GM18519 (cell line): ENCODE measurements around the gene GDPD4.
"Not testable (repeated sequence)": the region's sequence is repeated elsewhere in the genome, so short reads cannot be mapped to it uniquely, and the experiment has no call there.

Experiments used
- ATAC-seq: cut with Tn5 transposase; IDR thresholded peaks from one replicate; pipeline ENCODE4 v1.9.1; 2021; ENCODE audit warnings: mild to moderate bottlenecking, moderate library complexity; ENCODE audit not compliant: unreplicated experiment, low FRiP score

Gene GDPD4

DNA sequence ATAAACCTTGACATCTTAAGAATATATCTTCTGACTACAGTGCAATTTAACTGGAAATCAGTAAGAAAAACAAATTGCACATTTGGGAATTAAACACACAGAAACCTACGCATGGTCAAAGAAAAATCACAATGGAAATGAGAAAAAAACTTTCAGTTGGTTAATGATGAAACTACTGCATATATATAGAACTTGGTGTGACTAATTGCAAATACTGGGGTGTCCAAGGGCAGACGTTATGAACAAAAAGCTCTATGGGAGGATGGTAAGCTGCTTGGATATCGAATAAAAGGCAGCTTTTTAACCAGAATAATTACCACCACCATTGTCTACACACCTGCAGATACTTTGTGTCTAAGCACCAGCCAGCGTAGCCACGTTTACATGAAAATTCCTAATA is 791 bp downstream of the GDPD4 start:
- no peak for ATAC-seq

DNA sequence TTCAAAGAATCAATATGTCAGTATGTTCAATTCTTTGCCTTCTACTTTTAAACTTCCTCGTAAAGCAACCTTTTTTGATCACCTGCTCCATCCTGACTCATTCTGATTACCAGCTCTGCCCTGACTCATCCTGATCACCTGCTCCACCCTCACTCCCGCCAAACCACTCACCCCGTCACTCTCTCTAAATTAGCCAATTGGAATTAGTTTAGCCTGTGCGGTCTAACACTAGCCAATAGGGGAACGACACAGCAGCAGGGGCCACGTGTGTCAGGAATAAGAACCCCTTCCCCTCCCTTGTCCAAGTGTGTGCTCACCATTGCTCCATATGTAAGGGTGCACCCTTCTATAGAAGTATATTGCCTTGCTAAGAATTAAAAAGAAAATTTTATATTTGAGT is 1.5 kb downstream of the GDPD4 start:
- ATAC-seq = not testable (repeated sequence)

DNA sequence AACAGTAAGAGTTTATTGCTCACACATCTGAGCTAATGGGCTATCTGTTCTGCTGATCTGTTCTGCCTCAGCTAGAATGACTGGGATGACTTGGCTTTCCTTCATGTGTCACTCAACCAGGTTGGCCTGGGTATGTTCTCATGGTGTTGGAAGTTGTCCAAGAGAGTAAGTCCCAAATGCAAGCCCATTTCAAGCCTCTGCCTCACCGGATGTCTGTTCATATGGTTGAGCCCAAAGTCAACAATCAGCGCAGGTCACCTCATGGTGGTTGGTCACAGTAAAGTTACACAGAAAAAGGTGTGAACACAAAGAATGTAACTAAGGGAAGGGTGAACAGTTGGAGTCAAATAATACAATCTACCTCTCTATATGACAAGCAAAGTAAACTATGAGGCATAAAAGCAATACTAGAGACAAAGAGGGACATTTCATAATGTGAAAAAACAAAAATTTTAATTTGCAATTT is 1.9 kb downstream of the GDPD4 start:
- no peak for ATAC-seq

DNA sequence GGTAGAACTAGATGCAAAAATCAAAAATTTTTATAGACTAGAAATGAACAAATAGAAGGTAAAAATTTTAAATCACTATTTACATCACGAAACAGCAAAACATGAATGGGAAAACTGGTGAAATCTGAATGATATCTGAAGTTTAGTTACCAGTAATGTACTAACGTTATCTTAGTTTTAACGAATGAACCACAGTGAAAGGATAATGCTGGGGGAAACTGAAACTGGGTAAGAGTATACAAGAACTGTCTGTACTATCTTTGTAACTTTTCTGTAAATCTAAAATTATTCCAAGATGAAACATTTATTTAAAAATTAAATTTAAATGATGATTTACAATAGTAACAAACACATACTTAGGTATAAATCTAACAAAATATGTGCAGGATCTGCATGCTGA is 7.4 kb downstream of the GDPD4 start:
- ATAC-seq = no peak

DNA sequence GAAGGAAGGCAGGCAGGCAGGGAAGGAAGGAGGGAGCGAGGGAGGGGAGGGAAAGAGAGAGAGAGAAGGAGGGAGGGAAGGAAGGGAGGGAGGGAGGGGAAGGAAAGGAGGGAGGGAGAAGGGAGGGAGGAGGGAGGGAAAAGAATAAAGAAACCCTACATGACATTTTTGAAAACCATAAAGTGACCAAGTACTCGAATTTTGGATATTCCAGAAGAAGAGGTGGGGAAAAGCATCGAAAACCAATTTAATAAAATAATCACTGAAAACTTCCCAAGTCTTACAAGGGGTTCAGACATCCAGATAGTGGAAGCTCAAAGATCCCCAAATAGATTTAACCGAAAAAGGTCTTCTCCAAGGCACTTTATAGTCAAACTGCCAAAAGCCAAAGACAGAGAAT is 11.7 kb downstream of the GDPD4 start:
- no peak for ATAC-seq

DNA sequence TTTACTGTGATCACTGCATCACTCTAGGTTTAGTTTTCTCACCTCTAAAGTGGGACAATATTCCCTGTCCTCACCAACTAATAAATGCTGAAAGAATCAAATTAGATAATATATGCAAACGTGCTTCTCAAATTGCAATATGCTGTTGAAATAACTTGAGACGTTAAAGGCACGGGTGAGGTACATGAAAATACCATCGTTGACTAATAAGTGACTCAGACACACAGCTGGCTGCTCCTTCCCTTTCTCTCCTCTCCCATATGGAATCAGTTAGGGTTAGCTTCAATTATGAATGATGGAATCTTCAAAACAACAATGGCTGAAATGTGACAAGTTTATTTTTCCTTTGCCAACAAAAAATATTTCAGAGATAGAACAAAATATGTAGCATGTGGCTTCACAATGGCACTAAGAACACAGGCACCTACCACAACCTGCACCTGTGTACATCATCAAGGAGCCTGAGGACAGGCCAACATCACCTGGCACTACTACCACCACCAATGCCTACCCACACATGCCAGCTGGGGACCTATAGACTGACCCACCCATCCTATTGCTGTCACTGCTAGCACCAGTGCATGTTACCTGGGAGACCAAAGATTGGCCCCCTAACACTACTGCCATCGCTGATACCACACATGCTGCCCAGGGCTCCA is 13.7 kb downstream of the GDPD4 start:
- ATAC-seq = no peak

DNA sequence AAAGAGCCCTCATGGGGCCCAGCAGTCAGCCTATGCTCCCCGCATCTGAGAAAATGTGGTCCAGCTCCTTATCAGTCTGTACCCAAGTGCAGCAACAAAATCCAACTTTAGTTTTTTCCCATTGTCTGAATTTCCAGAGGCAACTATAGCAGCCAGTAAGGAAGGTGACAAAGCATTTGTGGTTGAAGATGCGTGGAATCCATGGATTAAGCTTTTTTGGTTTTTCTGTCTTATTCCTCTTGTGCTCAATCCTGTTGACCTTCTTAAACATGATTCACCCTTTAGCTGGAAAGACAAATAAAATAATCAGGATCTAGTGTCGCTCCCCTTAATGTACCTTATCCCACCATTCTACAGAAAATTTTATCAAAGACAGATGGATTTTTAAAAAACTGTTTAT is 14.3 kb downstream of the GDPD4 start:
- no peak for ATAC-seq

DNA sequence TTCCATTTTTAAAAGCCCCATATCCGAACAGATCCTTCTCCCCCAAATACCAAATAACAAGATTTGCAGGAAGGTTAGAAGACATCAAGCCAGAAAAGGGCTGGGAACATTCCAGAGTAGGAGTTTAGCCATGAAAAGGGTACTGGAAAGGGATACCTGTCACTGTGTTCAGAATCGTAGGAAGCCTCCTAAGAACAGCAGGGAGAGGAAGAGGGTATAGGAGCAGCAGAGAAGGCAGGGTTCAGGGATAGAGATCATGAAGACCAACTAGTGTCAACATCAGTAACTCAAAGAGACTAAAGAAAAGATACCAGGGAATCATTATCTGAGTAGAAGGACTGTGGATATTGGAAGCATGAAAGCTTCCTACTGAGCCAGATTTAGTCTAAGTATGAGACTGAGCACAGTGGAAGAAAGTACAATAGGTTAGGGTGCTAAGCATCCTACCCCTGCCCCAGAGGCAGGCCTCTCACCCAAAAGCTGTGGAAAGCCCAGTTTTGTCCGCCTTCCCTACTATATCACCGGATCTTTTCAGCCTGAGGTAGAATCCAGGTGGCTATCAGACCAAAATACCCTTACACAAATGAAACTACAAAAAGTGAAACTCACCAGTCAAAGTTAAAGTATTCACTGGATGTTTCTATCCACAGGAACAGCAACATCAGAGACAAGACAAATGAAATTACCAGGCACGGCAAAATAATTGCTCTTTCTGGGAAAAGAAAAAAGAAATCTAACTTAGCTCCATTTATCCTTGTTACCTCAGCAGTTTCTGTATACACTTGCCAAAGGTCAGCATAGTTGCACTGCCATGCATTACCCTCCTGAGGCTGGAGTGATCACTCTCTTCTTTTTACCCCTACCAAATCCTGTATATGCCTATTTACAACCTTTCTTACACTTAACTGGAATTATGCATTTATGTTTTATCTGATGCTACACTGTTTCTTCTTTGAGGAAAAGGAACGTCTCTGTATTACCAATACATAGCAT is 16.7 kb downstream of the GDPD4 start:
- no peak for ATAC-seq

DNA sequence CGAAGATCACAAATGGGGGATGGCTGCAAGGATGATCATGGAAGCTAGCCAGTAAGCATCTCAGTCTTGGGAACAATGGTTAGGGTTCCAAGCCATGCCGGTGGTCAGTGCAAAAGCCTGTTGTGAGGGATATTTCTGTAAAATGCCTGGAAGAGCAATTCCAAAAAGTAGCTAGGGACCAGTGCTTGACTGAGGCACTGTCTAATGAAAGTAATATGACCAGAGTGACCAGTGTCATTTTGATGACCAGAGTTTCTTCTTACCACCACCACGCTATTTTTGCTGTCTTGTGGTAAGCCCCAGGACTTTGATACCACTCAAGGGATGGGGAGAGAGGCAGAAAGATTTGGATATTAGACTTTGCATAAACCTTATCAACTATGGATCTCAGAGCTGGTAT is 18.4 kb downstream of the GDPD4 start:
- no peak for ATAC-seq

DNA sequence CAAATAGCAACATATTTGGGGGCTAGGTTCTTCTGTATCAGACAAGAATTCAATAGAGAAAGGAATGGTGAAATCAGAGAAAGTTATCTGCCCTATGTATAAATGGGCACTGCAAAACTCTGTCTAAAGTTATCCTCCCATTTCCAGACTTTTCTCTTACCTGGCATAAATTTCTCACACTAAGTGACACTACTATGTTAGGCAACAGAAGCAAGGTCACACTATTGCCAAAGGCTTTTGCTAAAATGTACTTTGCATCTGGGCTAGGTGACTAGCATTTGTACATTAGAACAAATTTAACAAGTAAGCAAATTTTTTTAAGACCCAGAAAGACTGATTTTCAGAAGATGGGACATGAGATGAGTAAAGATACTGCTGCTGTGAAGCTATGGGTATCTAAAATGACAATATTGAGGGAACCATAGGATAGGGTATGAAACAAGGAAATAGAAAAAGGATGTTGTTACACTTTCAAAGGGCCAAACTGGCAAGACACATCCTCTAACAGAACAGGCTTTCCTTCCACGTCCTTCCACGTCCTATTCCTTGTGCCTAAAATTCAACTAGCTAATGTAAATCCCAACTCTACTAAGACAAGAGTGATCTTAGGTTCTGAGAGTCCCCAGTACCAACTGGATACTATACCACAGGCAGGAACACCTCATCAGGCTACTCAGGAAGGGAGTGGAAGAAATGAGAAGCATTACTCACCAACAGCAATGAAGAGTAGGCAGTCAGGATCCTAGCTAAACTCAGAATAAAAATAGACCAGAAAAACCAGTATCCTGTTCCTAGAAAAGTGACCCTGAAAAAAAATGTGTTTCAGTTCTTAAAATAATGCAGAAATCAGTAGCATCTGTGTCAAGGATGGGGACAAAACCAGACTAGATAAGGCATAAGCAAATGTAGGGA is 22.6 kb downstream of the GDPD4 start:
- no peak for ATAC-seq

DNA sequence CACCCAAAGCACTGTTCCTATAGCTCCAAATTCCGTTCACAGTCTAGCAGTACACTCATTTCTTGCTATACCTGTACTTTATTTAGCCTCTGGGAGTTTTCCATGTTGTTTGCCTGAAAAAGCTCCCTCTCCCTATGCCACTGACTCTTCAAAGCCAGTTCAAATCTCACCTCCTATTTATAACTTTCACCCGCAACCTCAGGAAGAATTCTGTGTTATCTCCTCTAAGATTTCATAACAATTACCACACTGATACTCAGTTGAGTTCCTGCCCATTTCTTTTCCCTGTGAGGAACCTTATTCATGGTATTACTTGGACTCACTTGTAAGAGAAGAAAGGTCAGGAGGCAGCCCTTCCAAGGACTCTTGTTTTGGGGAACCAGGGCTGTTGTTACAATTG is 25.2 kb downstream of the GDPD4 start:
- no peak for ATAC-seq

DNA sequence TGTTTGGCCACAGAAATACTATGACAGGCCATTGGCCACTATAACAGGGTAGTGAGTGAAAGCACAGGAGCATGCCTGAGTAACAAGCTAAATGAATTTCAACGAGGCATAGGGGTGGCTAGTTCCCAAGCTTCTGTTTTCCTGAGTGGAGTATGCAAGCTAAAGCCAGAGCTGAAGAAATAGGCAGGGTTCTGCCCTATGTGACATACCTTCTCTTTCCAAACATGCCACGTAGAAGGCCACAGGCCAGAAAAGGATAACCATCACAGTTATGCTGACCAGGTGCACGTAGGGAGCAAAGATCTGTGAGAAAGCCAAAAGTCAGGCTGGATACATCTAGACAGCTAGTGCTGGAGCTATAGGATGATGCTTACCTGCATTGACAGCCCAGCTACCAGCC is 30.6 kb downstream of the GDPD4 start:
- ATAC-seq = no peak

DNA sequence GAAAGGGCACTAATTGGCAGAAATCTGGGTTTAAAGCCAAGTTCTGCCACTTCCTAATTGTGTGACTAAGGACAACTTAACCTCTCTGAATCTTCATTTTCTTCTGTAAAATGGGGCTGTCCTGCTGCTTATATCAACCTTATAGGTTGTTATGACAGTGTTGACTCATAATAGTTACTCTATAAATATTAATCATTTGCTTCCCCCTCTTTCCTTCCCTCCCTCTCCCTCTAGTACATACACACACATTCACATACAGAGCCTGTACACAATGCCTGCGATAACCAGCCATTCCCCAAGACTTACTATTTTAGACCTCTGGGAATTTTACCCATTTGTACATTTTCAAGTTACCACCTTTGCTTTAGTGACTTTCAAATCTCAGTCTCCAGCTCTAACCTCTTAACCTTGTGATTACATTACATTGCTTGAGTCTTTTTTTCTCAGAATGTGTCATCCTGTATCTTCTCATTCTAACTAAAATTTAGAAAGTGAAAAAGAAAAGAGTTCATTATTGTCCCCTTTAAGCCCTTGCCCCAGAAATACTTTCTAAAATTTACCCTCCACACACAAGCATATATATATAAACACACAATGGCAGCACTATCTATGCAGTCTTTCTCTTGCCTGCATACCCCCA is 31.9 kb downstream of the GDPD4 start:
- no peak for ATAC-seq

DNA sequence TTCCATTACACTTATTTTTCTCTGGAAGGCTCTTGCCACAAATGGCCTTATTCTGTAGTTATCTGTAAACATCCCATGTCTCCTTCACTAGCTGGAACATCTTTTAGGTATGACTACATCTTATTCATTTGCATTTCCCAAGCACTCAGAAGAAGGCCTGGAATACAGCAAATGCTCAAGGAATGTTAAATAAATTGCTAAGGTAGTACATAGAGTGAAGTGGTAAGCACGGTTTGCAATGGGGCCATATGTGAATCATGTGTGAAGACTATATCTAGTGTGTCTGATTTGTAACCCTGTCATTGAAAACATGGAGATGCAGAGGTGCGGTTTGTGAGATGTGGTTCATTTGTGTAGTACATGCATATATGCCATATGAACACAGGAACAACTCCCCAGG is 33.5 kb downstream of the GDPD4 start:
- ATAC-seq = no peak

DNA sequence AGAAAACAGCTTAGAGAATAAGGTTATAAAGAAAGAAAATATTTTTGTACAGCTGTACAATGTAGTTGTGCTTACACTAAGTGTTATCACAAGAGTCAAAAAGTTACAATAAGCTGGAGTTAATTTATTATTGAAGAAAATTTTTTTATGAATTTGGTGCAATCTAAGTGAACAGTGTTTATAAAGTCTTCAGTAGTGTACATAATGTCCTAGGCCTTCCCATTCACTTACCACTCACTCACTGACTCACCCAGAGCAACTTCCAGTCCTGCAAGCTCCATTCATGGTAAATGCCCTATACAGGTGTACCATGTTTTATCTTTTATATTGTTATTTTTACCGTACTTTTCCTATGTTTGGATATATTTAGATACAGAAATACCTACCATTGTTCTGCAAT is 34.7 kb downstream of the GDPD4 start:
- ATAC-seq = no peak

DNA sequence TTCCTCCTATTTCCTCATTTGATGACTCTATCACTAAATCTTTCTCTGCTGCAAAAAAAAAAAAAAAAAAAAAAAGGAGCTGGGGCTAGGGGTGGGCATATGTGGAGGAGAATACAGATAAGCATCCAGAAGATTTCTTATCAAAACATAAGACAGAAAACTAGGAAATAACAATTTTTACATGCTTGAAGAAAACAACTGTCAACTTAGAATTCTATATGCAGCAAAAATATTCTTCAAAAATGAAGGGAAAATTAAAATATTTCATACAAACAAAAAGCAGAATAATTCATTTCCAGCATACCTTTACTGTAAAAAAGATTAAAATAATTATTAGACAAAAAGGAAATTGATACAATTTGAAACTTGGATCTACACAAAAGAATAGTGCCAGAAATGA is 38.7 kb downstream of the GDPD4 start:
- no peak for ATAC-seq

DNA sequence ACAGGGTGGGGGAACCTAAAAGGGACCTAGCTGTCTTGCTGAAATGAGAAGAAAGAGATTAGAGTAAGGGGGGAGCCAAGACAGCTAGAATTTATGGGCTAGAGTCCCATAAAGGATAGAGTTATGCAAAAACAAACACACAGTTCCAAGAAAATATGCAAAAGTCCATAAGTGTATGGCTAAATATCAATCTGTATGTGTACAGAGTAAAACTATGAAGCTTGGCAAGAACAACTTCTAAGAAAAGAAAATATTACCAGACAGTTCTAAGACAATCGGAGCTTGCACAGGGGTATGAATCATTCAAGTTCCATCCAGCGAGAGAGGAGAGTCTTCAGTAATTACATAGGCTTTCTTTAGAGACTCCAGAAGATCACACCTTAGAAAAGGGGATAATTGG is 41.8 kb downstream of the GDPD4 start:
- no peak for ATAC-seq

DNA sequence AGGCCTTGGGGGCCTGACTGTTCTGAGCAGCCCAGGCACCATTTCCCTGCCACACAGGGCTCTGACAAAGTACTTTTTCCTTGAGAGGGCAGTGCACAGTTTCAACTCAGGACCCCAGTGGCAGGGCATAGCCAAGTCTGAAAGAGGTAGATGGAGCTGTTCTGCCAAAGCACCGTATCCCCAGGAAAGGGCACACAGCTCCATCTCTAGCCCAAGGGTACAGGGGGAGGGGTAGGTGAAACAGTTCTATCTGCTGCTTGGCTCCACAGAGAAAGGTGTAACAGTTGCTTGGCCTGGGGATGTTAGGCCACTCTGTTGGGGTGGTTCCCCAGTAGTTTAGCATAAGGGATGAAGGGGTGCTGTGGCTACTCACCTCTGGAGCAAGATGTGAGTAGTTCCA is 47.8 kb downstream of the GDPD4 start:
- ATAC-seq = no peak

DNA sequence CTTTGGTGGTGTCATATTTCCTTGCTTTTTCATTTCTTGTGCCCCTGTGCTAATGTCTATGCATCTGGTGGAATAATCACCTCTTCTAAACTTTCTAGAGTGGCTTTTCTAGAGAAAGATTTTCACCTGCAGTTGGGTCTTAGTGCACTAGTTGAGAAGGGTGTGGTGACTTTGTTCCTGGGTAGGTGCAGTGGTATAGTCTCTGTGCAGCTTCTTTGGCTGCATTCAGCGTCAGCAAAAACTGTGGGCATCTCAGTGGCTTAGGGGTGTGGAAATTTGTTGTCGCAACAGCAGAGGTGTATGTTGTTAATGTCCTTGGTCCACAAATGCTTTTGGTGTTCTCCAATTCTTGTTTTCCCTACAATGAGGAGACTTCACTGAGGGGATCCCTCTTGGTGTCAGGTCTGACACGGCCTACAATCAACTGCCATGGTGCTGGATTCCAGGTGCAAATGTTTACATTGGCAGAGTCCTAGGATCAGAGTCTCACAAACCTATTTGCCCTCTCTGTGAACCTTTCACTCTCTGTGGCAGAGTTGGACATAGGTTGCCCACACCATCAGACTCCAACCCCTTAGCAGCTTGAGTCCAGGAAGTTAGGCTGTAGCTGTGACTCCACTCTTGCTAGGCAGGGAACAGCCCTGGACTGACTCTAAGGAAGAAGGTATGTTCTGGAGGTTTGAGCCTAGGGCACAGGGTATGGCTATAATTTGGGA is 48.8 kb downstream of the GDPD4 start:
- no peak for ATAC-seq
